Measurements from ENCODE around the gene LRRC1. TPM values are rescaled to one million over a fixed set of nuclear protein-coding genes. Genes with fewer than 3 reads are reported as not detected.

LRRC1 gene
- total and polyA plus RNA-seq, 8 donors: 2.9 to 50.4 (median 12.2) TPM

- intact Hi-C loops (cut with DNase I; ENCODE audit: low total_unique reads): no loop called here
- H3K27me3 ChIP-seq: no peaks in the 10 kb centered on the region
- H3K4me1 ChIP-seq: no peaks in the 10 kb centered on the region
- no peak overlapping the region for H3K4me3 ChIP-seq
- no peaks in the 10 kb centered on the region for H3K36me3 ChIP-seq
- TF ChIP-seq, protein P1, sequence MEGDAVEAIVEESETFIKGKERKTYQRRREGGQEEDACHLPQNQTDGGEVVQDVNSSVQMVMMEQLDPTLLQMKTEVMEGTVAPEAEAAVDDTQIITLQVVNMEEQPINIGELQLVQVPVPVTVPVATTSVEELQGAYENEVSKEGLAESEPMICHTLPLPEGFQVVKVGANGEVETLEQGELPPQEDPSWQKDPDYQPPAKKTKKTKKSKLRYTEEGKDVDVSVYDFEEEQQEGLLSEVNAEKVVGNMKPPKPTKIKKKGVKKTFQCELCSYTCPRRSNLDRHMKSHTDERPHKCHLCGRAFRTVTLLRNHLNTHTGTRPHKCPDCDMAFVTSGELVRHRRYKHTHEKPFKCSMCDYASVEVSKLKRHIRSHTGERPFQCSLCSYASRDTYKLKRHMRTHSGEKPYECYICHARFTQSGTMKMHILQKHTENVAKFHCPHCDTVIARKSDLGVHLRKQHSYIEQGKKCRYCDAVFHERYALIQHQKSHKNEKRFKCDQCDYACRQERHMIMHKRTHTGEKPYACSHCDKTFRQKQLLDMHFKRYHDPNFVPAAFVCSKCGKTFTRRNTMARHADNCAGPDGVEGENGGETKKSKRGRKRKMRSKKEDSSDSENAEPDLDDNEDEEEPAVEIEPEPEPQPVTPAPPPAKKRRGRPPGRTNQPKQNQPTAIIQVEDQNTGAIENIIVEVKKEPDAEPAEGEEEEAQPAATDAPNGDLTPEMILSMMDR (IDR thresholded peaks at IDR 0.05): no peak
- no peak for TF ChIP-seq POLR2AphosphoS5 (IDR thresholded peaks at IDR 0.05)
- TF ChIP-seq EP300 (IDR thresholded peaks at IDR 0.05): no peak
- no peak for TF ChIP-seq POLR2A (IDR thresholded peaks at IDR 0.05)
- 0 to 95% (median 53%) methylated on average over 1 of the region's 1 CpG for WGBS, 5 donors
- H3K27ac ChIP-seq: no peak overlapping the region
- H3K9me3 ChIP-seq: no peaks in the 10 kb centered on the region
- DNase-seq: no peak
Measured at GRCh38 chr6:53751417-53751816, 43.4 kb upstream of the LRRC1 start.

DNA sequence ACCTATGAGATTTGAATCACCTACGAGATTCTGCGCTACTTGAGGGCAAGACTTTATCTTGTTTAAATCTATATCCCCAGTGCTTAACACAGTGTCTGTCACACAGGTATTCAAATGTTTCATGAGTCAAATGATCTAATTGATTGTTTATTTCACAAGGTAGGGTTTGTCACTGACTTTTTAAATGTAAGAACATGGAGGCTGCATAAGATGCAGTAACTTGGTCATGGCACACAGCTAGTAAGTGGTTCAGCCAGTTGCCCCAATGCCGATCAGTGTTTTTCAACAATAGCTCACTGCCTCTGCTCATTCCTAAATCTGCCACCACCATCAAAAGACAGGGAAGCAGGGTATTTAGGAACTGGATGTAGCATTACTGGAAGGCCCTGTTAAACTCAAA, 42.4 kb upstream of the LRRC1 start:
- Histone ChIP-seq H3K27me3 (no peaks in the 10 kb centered on the region), H3K27ac (no peak overlapping the region), H3K4me1 (no peaks in the 10 kb centered on the region), H3K9me3 (no peaks in the 10 kb centered on the region), H3K4me3 (no peak overlapping the region), H3K36me3 (no peaks in the 10 kb centered on the region)
- TF ChIP-seq EP300 (IDR thresholded peaks at IDR 0.05): no peak
- no peak for TF ChIP-seq POLR2AphosphoS5 (IDR thresholded peaks at IDR 0.05)
- TF ChIP-seq POLR2A (IDR thresholded peaks at IDR 0.05): no peak
- TF ChIP-seq, protein P1 (IDR thresholded peaks at IDR 0.05): no peak
- WGBS, 5 donors: 92 to 98% (median 94%) methylated on average over 3 of the region's 3 CpGs
- no peak for DNase-seq
- intact Hi-C loops (cut with DNase I; ENCODE audit: low total_unique reads): no loop called here

- no peak overlapping the region for H3K27ac ChIP-seq
- no peaks in the 10 kb centered on the region for H3K27me3 ChIP-seq
- TF ChIP-seq EP300 (IDR thresholded peaks at IDR 0.05) (no peak), POLR2A (IDR thresholded peaks at IDR 0.05) (no peak), POLR2AphosphoS5 (IDR thresholded peaks at IDR 0.05) (no peak)
- TF ChIP-seq, protein P1 (IDR thresholded peaks at IDR 0.05): no peak
- H3K36me3 ChIP-seq: no peaks in the 10 kb centered on the region
- no peak for DNase-seq
- intact Hi-C loops (cut with DNase I; ENCODE audit: low total_unique reads): no loop called here
- H3K9me3 ChIP-seq: no peaks in the 10 kb centered on the region
- 78 to 92% (median 84%) methylated on average over 4 of the region's 4 CpGs for WGBS, 5 donors
- H3K4me3 ChIP-seq: no peak overlapping the region
- H3K4me1 ChIP-seq: no peaks in the 10 kb centered on the region
Measured at GRCh38 chr6:53752856-53753255, 41.9 kb upstream of the LRRC1 start.

DNA sequence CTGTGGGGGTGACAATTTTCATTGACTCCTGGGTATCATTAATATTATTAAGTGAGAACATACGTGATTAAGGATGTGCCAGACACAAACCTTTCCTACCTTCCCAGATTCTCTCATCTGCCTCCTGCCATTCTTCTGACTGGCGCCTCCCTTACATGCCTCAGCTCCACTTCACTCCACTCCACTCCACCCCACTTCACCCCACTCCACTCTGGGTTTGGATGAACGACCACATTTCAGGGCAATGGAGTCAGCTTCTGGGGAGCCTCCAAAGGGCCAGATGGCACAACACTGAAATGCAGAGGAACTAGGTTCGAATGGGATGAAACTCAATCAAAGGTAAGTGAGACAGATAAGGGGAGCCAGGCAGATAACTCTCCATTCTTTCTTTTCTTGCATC, 40.5 kb upstream of the LRRC1 start:
- TF ChIP-seq POLR2A (IDR thresholded peaks at IDR 0.05): no peak
- no peak for TF ChIP-seq POLR2AphosphoS5 (IDR thresholded peaks at IDR 0.05)
- no peak for TF ChIP-seq EP300 (IDR thresholded peaks at IDR 0.05)
- TF ChIP-seq, protein P1 (IDR thresholded peaks at IDR 0.05): no peak
- intact Hi-C loops (cut with DNase I; ENCODE audit: low total_unique reads): no loop called here

More for the DNA sequence above, 40.5 kb upstream of the LRRC1 start:
- Histone ChIP-seq H3K9me3 (no peaks in the 10 kb centered on the region), H3K27me3 (no peaks in the 10 kb centered on the region), H3K4me3 (no peak overlapping the region), H3K36me3 (no peaks in the 10 kb centered on the region), H3K4me1 (no peaks in the 10 kb centered on the region), H3K27ac (no peak overlapping the region)
- no peak for DNase-seq
- WGBS, 5 donors: 85 to 91% (median 87%) methylated on average over 4 of the region's 4 CpGs
